Measurements from ENCODE around the gene COG2.

The COG2 gene

DNA sequence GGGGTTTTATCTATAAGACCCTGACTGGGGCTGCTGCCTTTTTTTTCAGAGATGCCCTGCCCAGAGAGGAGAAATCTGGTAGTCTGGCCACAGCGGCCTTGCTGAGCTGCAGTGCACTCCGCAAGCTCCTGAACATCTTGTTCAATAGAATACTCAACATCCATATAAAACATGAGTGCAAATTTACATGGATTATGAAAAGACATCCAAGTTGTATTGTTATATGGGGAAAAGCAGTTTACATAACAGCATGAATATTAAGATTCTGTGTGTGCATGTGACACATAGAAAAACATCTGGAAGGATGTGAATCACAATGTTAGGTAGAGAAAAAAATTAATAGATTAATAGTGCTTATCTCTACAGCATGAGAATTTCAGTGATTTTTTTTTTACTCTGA is 16.4 kb downstream of the COG2 start:
- TF ChIP-seq POLR2A (IDR thresholded peaks at IDR 0.05; ENCODE audit: low read depth, low read length) = no peak
- TF ChIP-seq TAF1 (IDR thresholded peaks at IDR 0.05; ENCODE audit: low read depth, low read length) = no peak
- TF ChIP-seq POU2F2 (IDR thresholded peaks at IDR 0.05; ENCODE audit: low read depth, low read length) = no peak
- TF ChIP-seq POLR2AphosphoS5 (IDR thresholded peaks at IDR 0.05; ENCODE audit: low read depth, low read length) = no peak
- no peak for TF ChIP-seq SPI1 (IDR thresholded peaks at IDR 0.05; ENCODE audit: low read depth, low read length)
- no peak for TF ChIP-seq PAX5 (IDR thresholded peaks at IDR 0.05; ENCODE audit: insufficient read depth, low read length, severe bottlenecking)
- DNase-seq (ENCODE audit: insufficient read length, low spot score) = no peak
- no peak for FAIRE-seq

DNA sequence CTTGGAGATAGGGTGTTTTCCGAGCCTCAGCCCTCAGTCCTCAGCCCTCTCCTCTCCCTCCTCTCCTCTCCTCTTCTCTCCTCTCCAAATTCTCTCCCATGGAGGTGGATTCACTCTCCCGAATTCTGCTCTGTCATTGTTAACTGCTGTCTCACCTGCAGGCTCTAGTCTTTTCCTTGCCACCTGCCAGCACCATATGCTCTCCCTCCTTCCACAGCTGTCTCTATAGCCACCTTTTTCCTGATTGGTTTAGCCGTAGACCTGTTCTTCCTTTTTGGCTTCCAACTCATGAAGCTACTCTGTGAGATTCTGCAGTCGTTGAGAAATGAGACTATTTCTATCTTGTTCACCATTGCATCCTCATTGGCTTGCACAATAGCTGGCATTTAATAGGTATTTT is 19.7 kb downstream of the COG2 start:
- FAIRE-seq (no peak), DNase-seq (ENCODE audit: insufficient read length, low spot score) (no peak)
- TF ChIP-seq POLR2A (IDR thresholded peaks at IDR 0.05; ENCODE audit: low read depth, low read length) (no peak), POLR2AphosphoS5 (IDR thresholded peaks at IDR 0.05; ENCODE audit: low read depth, low read length) (no peak), SPI1 (IDR thresholded peaks at IDR 0.05; ENCODE audit: low read depth, low read length) (no peak), TAF1 (IDR thresholded peaks at IDR 0.05; ENCODE audit: low read depth, low read length) (no peak), PAX5 (IDR thresholded peaks at IDR 0.05; ENCODE audit: insufficient read depth, low read length, severe bottlenecking) (no peak), POU2F2 (IDR thresholded peaks at IDR 0.05; ENCODE audit: low read depth, low read length) (no peak)

DNA sequence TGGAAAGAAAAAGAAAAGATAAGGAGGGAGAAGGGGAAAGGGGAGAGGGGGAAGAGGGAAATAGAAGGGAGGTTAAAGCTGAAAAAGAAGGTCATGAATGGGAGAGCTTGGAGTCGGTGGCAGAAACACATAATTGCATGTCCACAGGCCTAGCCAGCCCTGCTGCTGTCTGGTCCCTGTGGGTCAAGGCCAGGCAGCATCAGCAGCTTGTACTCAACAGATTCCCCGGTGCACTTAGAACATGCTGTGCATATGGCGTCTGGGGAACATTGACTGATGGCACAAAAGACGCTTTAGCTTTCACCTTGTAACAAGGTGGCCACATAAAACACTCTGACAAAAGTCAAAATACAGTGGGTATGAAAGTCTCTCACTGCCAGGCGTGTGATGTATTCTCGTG is 25.9 kb downstream of the COG2 start:
- no peak for TF ChIP-seq TAF1 (IDR thresholded peaks at IDR 0.05; ENCODE audit: low read depth, low read length)
- TF ChIP-seq POU2F2 (IDR thresholded peaks at IDR 0.05; ENCODE audit: low read depth, low read length) = no peak
- TF ChIP-seq PAX5 (IDR thresholded peaks at IDR 0.05; ENCODE audit: insufficient read depth, low read length, severe bottlenecking) = no peak
- TF ChIP-seq SPI1 (IDR thresholded peaks at IDR 0.05; ENCODE audit: low read depth, low read length) = no peak
- no peak for TF ChIP-seq POLR2AphosphoS5 (IDR thresholded peaks at IDR 0.05; ENCODE audit: low read depth, low read length)
- no peak for TF ChIP-seq POLR2A (IDR thresholded peaks at IDR 0.05; ENCODE audit: low read depth, low read length)
- no peak for DNase-seq (ENCODE audit: insufficient read length, low spot score)
- no peak for FAIRE-seq

DNA sequence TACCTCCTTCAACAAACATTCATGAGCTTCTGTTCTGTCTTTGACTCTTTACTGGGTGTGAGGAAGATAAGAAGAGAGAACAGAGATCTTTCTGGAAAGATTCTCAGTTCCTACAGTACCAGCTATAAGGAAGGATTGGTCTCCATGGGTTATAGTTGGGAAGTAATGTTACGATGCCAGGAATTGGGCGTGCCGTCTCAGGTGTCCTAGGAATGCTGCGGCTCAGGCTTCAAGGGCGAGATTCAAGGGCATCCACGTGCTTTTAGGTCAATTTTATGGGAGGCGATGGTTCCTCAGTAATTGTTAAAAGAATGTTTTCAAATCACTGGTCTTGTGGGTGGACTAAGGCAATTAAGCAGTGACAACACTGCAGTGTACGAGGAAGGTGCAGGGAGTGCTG is 27.3 kb downstream of the COG2 start:
- DNase-seq (ENCODE audit: insufficient read length, low spot score) (no peak), FAIRE-seq (no peak)
- TF ChIP-seq TAF1 (IDR thresholded peaks at IDR 0.05; ENCODE audit: low read depth, low read length) (no peak), POU2F2 (IDR thresholded peaks at IDR 0.05; ENCODE audit: low read depth, low read length) (no peak), POLR2A (IDR thresholded peaks at IDR 0.05; ENCODE audit: low read depth, low read length) (no peak), POLR2AphosphoS5 (IDR thresholded peaks at IDR 0.05; ENCODE audit: low read depth, low read length) (no peak), PAX5 (IDR thresholded peaks at IDR 0.05; ENCODE audit: insufficient read depth, low read length, severe bottlenecking) (no peak), SPI1 (IDR thresholded peaks at IDR 0.05; ENCODE audit: low read depth, low read length) (no peak)

- DNase-seq (ENCODE audit: insufficient read length, low spot score) (no peak), FAIRE-seq (no peak)
- no peak for TF ChIP-seq SPI1 (IDR thresholded peaks at IDR 0.05; ENCODE audit: low read depth, low read length)
- no peak for TF ChIP-seq TAF1 (IDR thresholded peaks at IDR 0.05; ENCODE audit: low read depth, low read length)
- TF ChIP-seq POLR2A (IDR thresholded peaks at IDR 0.05; ENCODE audit: low read depth, low read length) = no peak
- no peak for TF ChIP-seq POU2F2 (IDR thresholded peaks at IDR 0.05; ENCODE audit: low read depth, low read length)
- TF ChIP-seq PAX5 (IDR thresholded peaks at IDR 0.05; ENCODE audit: insufficient read depth, low read length, severe bottlenecking) = no peak
- TF ChIP-seq POLR2AphosphoS5 (IDR thresholded peaks at IDR 0.05; ENCODE audit: low read depth, low read length) = no peak
These were observed 32.3 kb downstream of the COG2 start for GRCh38 chr1:230674581-230674980.

GRCh38 chr1:230677200-230677599 is 34.9 kb downstream of the COG2 start:
- no peak for FAIRE-seq
- no peak for TF ChIP-seq POU2F2 (IDR thresholded peaks at IDR 0.05; ENCODE audit: low read depth, low read length)
- no peak for TF ChIP-seq SPI1 (IDR thresholded peaks at IDR 0.05; ENCODE audit: low read depth, low read length)
- no peak for TF ChIP-seq TAF1 (IDR thresholded peaks at IDR 0.05; ENCODE audit: low read depth, low read length)
- no peak for TF ChIP-seq POLR2A (IDR thresholded peaks at IDR 0.05; ENCODE audit: low read depth, low read length)
- TF ChIP-seq PAX5 (IDR thresholded peaks at IDR 0.05; ENCODE audit: insufficient read depth, low read length, severe bottlenecking) = no peak
- no peak for TF ChIP-seq POLR2AphosphoS5 (IDR thresholded peaks at IDR 0.05; ENCODE audit: low read depth, low read length)
- DNase-seq (ENCODE audit: insufficient read length, low spot score) = no peak

- TF ChIP-seq POLR2A (IDR thresholded peaks at IDR 0.05; ENCODE audit: low read depth, low read length) (no peak), PAX5 (IDR thresholded peaks at IDR 0.05; ENCODE audit: insufficient read depth, low read length, severe bottlenecking) (no peak), POU2F2 (IDR thresholded peaks at IDR 0.05; ENCODE audit: low read depth, low read length) (no peak), POLR2AphosphoS5 (IDR thresholded peaks at IDR 0.05; ENCODE audit: low read depth, low read length) (no peak)
- FAIRE-seq = no peak
These were observed 36.9 kb downstream of the COG2 start for GRCh38 chr1:230679192-230679591.

GRCh38 chr1:230679825-230680224 is 37.5 kb downstream of the COG2 start:
- FAIRE-seq = no peak
- TF ChIP-seq PAX5 (IDR thresholded peaks at IDR 0.05; ENCODE audit: insufficient read depth, low read length, severe bottlenecking) (no peak), SPI1 (IDR thresholded peaks at IDR 0.05; ENCODE audit: low read depth, low read length) (no peak), POU2F2 (IDR thresholded peaks at IDR 0.05; ENCODE audit: low read depth, low read length) (no peak), POLR2A (IDR thresholded peaks at IDR 0.05; ENCODE audit: low read depth, low read length) (no peak), TAF1 (IDR thresholded peaks at IDR 0.05; ENCODE audit: low read depth, low read length) (no peak), POLR2AphosphoS5 (IDR thresholded peaks at IDR 0.05; ENCODE audit: low read depth, low read length) (no peak)
- no peak for DNase-seq (ENCODE audit: insufficient read length, low spot score)

More at GRCh38 chr1:230679192-230679591, 36.9 kb downstream of the COG2 start:
- DNase-seq (ENCODE audit: insufficient read length, low spot score) = no peak

DNA sequence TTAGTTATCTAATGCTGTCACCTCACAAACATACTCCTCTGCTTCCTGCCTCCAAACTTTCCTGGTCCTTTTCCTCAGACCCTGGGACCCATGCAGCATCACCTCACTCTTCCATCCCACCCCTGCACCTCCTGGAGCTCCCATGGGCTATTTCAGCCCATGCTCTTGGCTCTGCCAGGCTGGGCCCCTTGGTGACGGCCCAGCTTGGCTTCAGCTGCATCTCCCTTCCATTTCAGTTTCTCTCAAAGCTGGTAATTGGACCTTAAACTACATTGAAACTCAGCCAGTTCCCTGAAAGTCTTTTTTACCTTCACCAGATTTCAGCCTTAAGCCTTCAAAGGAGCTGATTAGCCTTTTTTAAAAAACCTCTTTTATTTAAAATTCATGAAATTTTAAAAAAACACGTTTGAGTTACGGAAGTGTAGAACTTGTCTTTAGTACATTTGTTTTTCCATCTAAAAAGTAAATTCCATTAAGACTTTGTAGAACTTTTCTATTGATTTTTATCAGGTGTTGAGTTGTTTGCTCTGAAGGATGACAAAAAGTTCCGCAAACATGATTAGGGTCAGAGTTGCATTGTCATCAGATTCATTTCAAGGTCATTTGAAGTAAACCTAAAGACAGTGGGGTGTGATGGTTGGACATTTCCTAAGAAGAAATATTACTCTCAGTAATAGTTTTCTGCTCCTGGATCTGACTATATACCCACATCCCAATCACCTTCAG is 38.2 kb downstream of the COG2 start:
- no peak for FAIRE-seq
- no peak for DNase-seq (ENCODE audit: insufficient read length, low spot score)
- no peak for TF ChIP-seq POLR2A (IDR thresholded peaks at IDR 0.05; ENCODE audit: low read depth, low read length)
- no peak for TF ChIP-seq TAF1 (IDR thresholded peaks at IDR 0.05; ENCODE audit: low read depth, low read length)
- TF ChIP-seq POLR2AphosphoS5 (IDR thresholded peaks at IDR 0.05; ENCODE audit: low read depth, low read length) = no peak
- no peak for TF ChIP-seq PAX5 (IDR thresholded peaks at IDR 0.05; ENCODE audit: insufficient read depth, low read length, severe bottlenecking)
- no peak for TF ChIP-seq POU2F2 (IDR thresholded peaks at IDR 0.05; ENCODE audit: low read depth, low read length)
- TF ChIP-seq SPI1 (IDR thresholded peaks at IDR 0.05; ENCODE audit: low read depth, low read length) = no peak

Data from GM12891 (cell line).